Body of pancreas (tissue), 4 donors: ENCODE measurements around the gene PCDH9. TPM values are rescaled to one million over a fixed set of nuclear protein-coding genes. Genes with fewer than 3 reads are reported as not detected.

ENCODE experiments used
- ATAC-seq: fragments of 150-250 bp; one replicate; pipeline ENCODE4 v1.9.1; 2016
- DNase-seq, 4 donors: peaks; one replicate each; pipeline ENCODE4 v3.0.0-alpha.2; 2019
- H3K27ac ChIP-seq, 4 donors: fragments of 200-600 bp; sonication (generic); 1 replicate in 3 of 4; 2 replicates in 1 of 4; pipeline versions ENCODE4 v1.5.1 to v1.6.1; 2016 to 2019; ENCODE audit warnings: mild to moderate bottlenecking in 1 of 4, mixed read lengths in 1 of 4, moderate library complexity in 1 of 4
- H3K27me3 ChIP-seq, 2 donors: fragments of 200-600 bp; sonication (generic); one replicate each; pipeline ENCODE4 v1.6.0; 2016; ENCODE audit warnings: mild to moderate bottlenecking in 1 of 2
- H3K36me3 ChIP-seq, 2 donors: fragments of 200-600 bp; sonication (generic); replicated peaks in 1 of 2; 2 replicates each; pipeline ENCODE4 v1.5.1; 2016; ENCODE audit warnings: low read depth in 2 of 2; ENCODE audit not compliant: insufficient read depth in 1 of 2
- H3K4me1 ChIP-seq: fragments of 200-600 bp; sonication (generic); one replicate; pipeline ENCODE4 v1.6.0; 2016
- H3K4me3 ChIP-seq, 2 donors: fragments of 200-600 bp; sonication (generic); 1 replicate in 1 of 2; 2 replicates in 1 of 2; pipeline ENCODE4 v1.5.1; 2016 to 2019
- H3K9me3 ChIP-seq, 3 donors: fragments of 200-600 bp; sonication (generic); 1 replicate in 2 of 3; 2 replicates in 1 of 3; pipeline ENCODE4 v1.5.1; 2016
- POLR2A ChIP-seq, 3 donors: fragments of 450-650 bp; IDR thresholded peaks; one replicate each; pipeline ENCODE4 v1.6.1; 2016; ENCODE audit warnings: antibody characterized with exemption in 3 of 3, mild to moderate bottlenecking in 2 of 3
- WGBS, 2 donors: methylation state at CpG; one replicate each; pipeline ENCODE4 v1.1.5; 2017; 5-methylcytosine and 5-hydroxymethylcytosine counted together
- intact Hi-C: fragments of 100-400 bp; cut with DNase I; formaldehyde crosslinking; loops from one replicate; pipeline ENCODE4 v1.15.1; 2023
- total RNA-seq, 2 donors: library from RNA; depleted of rRNA; stranded (reverse); fragments of >200 nt; gene quantifications; one replicate each; pipeline ENCODE4 v1.1.0, GENCODE V29; 2016
- TF ChIP-seq, protein P1 (sequence below), 7 experiments: fragments of 450-650 bp in 4 of 7; fragments of 200-600 bp in 3 of 7; sonication (generic) in 3 of 7; IDR thresholded peaks; one replicate each; pipeline ENCODE4 v1.5.1; 2016 to 2019; ENCODE audit warnings: antibody characterized with exemption in 7 of 7

PCDH9 gene
- total RNA-seq, 2 donors from 2014 or later = 3.6 to 3.9 TPM

DNA sequence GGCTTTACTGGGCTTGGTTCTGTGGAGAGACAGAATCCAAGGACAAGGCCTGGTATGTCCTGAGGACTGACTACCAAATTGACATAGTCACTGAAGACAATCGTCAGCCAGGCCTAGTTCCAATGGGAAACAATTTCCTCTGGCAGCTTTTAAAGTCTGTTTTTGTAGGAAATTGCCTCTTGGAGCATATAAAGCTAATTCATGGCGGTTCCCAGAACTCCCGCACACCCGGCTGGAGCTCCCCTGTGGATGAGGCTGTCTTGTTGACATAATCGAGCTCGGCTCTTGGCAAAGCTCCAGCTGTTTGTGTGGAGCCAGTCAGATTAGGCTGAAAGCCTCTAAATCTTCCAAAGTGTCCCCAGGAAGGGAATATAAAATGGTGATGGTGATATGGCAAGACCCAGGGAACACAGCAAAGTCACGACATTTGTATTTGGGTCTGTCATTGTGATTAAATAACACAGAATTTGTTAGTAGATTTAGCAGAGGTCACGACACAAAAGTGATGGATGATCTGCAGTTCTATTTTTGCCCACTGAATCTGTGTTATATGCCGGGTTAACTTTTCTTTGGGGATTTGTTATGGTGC, 395.0 kb downstream of the PCDH9 start:
- ATAC-seq (no peak), DNase-seq (peak; percentile 43 to 70 (median 58))
- no peak overlapping the region for H3K27ac ChIP-seq

DNA sequence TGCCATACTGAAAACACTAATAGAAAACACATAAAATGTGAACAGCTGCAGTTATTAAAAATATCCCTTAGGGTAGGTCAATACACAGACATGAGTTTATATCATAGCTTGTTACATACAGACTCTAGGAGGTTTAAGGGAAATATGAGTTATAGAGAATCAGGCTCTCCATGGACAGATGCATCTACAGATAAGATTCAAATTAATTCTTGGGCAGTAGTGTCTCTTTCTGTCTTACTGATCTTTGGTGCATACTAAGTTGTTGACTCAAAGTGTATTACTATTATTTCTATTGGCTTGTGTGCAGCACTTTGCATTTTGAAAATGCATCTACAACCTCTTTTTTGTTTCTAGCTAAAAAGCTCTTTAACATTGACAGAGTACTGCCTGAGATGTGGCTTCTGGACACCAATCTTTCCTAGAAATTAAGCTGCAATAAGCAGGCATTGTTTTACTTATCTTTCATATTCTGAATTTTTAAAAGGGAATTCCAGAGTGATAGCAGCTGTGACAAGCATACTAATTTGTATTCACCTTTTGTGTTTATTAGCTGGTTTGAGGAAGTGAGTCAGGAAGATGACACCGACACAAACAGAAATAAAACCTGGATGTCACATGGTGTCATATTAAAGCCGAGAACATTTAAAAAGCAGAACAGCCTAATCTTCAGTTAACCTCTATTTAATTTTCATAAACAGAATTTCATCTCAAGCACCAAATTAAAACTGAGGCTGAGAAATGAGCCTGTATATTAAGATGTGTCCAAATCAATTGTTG, 399.0 kb downstream of the PCDH9 start:
- Histone ChIP-seq H3K4me1 (no peaks in the 10 kb centered on the region), H3K4me3 (no peak overlapping the region), H3K27me3 (no peaks in the 10 kb centered on the region), H3K36me3 (no peaks in the 10 kb centered on the region), H3K27ac (no peak overlapping the region), H3K9me3 (no peaks in the 10 kb centered on the region)
- DNase-seq = no peak
- 52 to 56% methylated on average over 2 of the region's 2 CpGs for WGBS, 2 donors
- TF ChIP-seq, protein P1, sequence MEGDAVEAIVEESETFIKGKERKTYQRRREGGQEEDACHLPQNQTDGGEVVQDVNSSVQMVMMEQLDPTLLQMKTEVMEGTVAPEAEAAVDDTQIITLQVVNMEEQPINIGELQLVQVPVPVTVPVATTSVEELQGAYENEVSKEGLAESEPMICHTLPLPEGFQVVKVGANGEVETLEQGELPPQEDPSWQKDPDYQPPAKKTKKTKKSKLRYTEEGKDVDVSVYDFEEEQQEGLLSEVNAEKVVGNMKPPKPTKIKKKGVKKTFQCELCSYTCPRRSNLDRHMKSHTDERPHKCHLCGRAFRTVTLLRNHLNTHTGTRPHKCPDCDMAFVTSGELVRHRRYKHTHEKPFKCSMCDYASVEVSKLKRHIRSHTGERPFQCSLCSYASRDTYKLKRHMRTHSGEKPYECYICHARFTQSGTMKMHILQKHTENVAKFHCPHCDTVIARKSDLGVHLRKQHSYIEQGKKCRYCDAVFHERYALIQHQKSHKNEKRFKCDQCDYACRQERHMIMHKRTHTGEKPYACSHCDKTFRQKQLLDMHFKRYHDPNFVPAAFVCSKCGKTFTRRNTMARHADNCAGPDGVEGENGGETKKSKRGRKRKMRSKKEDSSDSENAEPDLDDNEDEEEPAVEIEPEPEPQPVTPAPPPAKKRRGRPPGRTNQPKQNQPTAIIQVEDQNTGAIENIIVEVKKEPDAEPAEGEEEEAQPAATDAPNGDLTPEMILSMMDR (IDR thresholded peaks at IDR 0.05) = no peak
- no peak for TF ChIP-seq POLR2A (IDR thresholded peaks at IDR 0.05)
- intact Hi-C loops = no loop called here
- no peak for ATAC-seq

More for the DNA sequence above, 395.0 kb downstream of the PCDH9 start:
- no peak for TF ChIP-seq POLR2A (IDR thresholded peaks at IDR 0.05)
- TF ChIP-seq, protein P1 (IDR thresholded peaks at IDR 0.05) = no peak
- no peaks in the 10 kb centered on the region for H3K4me1 ChIP-seq
- no peaks in the 10 kb centered on the region for H3K36me3 ChIP-seq
- intact Hi-C loops = no loop called here
- H3K27me3 ChIP-seq = no peaks in the 10 kb centered on the region
- H3K9me3 ChIP-seq = no peaks in the 10 kb centered on the region
- 18 to 19% methylated on average over 9 of the region's 9 CpGs for WGBS, 2 donors
- H3K4me3 ChIP-seq = no peak overlapping the region

DNA sequence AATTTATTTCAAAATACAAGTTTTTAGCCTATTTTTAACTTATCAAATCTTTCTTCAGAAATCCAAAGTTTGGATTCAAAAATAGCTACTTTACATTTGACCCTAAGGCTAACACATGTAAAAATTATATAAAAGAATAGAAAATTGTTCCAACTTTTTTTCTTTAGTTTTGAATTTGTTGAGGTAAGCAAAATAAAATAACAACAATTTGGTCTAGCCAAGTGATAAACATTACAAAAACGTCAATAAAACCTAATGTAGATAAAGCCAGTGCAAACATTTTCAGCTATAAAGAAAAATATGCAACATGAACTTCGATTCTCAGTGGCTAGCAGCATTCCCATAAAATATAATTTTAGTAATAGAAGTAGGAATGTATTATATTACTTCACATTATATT, 400.3 kb downstream of the PCDH9 start:
- intact Hi-C loops = no loop called here
- H3K4me1 ChIP-seq = no peaks in the 10 kb centered on the region
- H3K36me3 ChIP-seq = no peaks in the 10 kb centered on the region
- ATAC-seq (no peak), DNase-seq (no peak)
- no peaks in the 10 kb centered on the region for H3K27me3 ChIP-seq
- WGBS, 2 donors = 30 to 36% methylated on average over 2 of the region's 2 CpGs
- no peak overlapping the region for H3K4me3 ChIP-seq
- no peak for TF ChIP-seq POLR2A (IDR thresholded peaks at IDR 0.05)
- TF ChIP-seq, protein P1 (IDR thresholded peaks at IDR 0.05) = no peak
- H3K9me3 ChIP-seq = no peaks in the 10 kb centered on the region
- no peak overlapping the region for H3K27ac ChIP-seq

DNA sequence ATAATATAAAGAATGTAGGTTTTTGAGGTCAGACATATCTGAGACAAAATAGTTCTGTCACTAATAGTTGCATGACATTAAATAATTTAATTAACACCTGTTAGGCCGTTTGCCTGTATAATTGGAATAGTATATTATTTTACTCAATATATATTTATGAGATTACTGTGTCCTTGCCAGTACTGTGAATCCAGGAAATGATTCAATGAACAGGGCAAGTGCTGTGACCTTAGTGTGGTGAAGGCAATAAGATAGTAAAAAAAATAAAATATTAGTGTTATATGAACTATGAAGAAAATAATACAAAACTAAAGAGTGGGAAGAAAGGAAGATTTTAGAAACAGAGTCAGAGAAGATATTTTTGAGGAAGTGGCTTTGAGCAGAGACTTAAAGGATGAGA, 403.7 kb downstream of the PCDH9 start:
- no peaks in the 10 kb centered on the region for H3K27me3 ChIP-seq
- WGBS, 2 donors = 41 to 43% methylated on average over 1 of the region's 1 CpG
- TF ChIP-seq, protein P1 (IDR thresholded peaks at IDR 0.05) = no peak
- no peak for TF ChIP-seq POLR2A (IDR thresholded peaks at IDR 0.05)
- H3K9me3 ChIP-seq = no peaks in the 10 kb centered on the region
- intact Hi-C loops = no loop called here
- DNase-seq = no peak
- no peaks in the 10 kb centered on the region for H3K36me3 ChIP-seq
- no peak for ATAC-seq
- H3K4me3 ChIP-seq = no peak overlapping the region
- no peaks in the 10 kb centered on the region for H3K4me1 ChIP-seq
- H3K27ac ChIP-seq = no peak overlapping the region
